WI38 (cell line): Measurements from ENCODE around the gene PMVK.

Experiments
- H3K4me3 ChIP-seq: 2 replicates; pipeline ENCODE4 v1.5.1; 2011; ENCODE audit warnings: low read depth, mild to moderate bottlenecking, control low read depth, low read length
- TF ChIP-seq, protein P1 (sequence below): IDR thresholded peaks from 2 replicates; pipeline ENCODE4 v1.5.1; 2012; ENCODE audit warnings: low read depth, mild to moderate bottlenecking, control low read depth, low read length

The PMVK gene

DNA sequence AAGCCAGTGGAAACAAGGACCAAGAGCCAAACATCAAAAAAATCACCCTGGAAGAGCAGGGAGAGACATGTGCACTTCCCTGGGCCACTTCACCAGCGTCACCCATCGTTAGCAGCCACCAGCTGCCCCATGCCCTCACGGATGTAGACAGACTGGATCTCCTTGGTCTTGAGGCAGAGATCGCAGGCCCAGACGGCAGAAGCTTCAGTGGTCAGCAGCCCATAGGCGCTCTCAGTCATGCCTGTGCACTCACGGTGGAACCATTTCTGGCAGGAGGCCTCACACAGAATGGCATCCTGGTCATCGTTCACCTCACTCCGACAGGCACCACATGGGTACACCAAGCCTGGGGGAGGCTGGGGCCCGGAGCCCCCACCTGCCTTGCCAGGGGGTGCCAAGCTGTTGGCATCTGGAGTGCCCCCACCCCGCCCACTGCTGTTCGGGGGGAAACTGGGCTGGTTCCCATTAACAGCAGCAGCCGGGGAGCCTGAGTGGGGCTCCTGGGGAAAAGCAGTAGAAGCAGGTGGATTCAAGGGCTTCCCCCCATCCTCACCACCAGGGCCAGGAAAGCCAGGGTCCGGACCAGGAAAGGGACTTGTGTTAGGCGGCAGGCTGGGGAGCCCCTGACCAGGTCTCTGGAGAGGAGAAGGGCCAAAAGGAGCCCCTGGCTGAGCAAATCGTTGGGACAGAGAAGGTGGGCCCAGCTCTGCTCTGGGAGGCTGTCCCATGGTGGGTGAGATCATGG lies 22.3 kb upstream of the PMVK start:
- no peak overlapping the region for H3K4me3 ChIP-seq
- TF ChIP-seq, protein P1, sequence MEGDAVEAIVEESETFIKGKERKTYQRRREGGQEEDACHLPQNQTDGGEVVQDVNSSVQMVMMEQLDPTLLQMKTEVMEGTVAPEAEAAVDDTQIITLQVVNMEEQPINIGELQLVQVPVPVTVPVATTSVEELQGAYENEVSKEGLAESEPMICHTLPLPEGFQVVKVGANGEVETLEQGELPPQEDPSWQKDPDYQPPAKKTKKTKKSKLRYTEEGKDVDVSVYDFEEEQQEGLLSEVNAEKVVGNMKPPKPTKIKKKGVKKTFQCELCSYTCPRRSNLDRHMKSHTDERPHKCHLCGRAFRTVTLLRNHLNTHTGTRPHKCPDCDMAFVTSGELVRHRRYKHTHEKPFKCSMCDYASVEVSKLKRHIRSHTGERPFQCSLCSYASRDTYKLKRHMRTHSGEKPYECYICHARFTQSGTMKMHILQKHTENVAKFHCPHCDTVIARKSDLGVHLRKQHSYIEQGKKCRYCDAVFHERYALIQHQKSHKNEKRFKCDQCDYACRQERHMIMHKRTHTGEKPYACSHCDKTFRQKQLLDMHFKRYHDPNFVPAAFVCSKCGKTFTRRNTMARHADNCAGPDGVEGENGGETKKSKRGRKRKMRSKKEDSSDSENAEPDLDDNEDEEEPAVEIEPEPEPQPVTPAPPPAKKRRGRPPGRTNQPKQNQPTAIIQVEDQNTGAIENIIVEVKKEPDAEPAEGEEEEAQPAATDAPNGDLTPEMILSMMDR, result no peak

DNA sequence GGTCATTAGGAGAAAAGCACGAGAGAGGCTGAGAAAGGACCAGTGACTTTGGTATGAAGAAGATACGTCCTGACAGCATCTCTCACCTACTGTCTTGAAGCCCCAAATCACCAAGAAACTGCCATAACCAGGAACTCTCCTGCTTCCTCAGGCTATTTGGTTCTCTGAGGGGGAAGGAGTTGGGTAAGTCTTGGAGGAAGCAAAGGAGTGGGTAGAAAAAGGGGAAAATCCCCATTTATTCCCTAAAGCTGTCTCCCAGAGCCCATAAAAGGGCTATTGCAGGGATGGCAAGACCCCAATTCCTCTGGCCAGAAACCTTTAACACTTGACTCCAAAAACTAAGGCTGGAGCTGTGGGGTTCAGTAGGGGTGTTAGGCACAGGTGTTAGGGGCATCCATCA lies 21.5 kb upstream of the PMVK start:
- no peak overlapping the region for H3K4me3 ChIP-seq
- TF ChIP-seq, protein P1, result no peak

DNA sequence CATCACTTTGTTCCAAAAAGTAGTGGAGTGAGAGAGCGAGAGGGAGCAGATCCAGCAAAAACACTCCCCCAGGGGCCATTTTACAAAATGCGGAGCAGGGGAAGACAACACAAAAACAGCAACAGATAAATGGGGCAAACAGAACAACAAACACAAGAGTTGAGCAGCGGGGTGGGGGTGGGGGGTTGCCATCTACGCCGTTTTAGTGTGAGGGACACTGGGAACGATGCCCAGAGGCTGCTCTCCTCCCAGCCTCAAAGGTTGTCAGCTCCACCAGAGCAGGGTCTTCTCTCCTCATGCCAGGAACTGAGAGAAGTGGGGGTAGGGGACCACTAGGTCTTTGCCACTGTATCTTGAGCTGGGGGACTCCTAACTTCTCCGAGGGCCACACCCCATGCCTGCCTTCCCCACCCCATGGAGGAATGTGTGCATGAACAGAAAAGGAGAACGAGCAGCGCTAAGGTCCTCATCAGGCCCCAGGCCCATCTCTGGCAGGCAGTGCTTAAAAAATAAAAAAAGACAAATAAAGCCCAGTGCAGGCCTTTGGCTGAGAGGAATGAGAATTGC lies 20.7 kb upstream of the PMVK start:
- H3K4me3 ChIP-seq, result no peak overlapping the region
- TF ChIP-seq, protein P1, result no peak

DNA sequence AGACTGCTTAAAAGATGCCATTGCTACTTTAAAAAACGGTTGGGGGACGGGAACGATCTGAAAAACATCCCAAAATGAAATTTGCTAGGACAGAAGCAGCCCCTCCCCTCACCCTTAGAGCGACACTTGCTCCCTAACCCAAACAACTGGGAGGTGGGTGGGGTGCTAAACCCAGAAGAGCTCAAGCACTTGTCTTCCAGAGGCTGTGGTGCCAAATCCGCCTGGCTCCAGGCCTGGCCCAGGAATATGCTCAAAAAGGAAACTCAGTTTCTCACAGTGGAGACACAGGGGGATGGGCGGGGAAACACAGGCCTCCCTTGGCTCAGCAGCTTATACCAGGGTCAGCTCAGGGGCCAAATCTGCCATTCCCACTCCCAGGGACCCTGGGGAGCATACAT lies 20.0 kb upstream of the PMVK start:
- TF ChIP-seq, protein P1, result no peak
- peak overlapping the region; percentile 67 for H3K4me3 ChIP-seq

DNA sequence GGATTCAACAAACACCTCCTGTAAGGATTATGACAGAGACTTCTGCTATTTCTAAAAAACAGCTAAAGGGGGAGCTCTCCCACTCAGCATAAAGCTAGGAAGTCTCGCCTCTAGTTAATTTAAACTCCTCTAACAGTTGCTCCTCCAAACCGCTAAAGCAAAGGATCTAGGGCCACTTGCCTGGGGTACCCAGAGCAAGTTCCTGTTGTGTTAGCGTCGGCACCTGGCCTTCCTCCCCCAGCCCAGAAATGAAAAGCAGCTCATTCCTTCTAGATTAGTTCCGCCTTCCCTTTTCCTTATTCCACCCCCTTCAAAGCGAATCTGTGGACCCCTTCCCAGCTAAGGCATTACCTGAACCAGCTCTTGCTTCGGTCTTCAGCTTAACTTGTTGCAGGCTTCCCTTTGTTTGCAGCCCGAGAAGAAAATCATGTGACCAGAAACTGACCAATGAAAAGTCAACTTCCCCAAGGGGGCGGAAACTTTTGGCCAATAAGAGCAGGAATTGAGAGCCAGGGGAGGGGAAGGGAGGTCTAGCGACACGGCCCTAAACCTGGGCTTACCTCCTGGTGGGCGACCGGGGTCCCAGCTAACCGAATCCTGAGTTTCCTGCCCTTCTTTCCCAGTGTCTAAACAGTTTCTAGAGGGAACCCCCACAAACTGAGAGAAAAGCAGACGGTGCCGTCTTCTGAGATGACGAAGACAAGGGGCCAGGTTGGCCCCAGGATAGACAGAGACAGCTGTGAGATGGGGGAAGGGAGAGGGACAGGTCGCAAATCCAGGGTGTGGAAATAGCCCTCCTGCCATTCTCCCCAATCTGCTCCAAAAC lies 19.4 kb upstream of the PMVK start, which contains the start of gene PBXIP1:
PBXIP1 (minus strand) TSS at position 382 of the 826 bp plus-strand sequence. CDS start 2,378 bp downstream, outside the sequence.
- TF ChIP-seq, protein P1, result no peak
- H3K4me3 ChIP-seq, result peak within 1 kb of the TSS; percentile 67

DNA sequence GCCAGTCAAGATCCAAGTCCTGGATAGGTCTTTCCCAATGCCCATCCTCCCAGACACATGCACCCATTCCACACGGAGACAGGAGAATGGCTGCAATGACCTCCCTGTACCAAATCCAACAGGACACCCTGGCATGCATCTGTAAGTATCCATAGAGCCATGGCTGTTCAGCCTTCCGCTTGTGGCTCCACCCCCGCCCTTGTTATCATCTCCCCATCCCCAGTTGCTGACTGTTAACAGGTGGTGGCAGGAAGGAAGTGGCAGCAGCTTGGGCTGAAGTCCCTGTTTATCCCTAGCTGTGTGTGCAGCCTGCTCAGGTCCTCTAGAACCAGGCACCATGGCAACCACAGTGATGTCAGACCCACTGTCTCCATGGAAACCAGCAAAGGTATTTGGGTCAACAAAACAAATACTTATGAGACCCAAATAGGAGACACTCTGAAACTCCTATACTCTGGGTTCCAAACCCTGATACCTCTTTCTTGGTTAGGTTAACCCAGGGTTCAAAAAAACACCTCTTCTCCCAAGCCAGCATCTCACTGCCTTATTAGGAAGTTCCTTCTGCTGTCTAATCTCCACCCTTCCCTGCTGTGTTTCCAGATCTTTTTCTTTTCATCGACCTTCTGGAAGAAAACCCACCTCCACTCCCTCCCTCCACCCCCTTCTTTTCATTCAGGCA lies 18.7 kb upstream of the PMVK start:
- TF ChIP-seq, protein P1, result no peak
- peak overlapping the region; percentile 67 for H3K4me3 ChIP-seq
